Bronchial epithelial cell (primary cell): ENCODE measurements around the gene NKPD1. TPM values are rescaled to one million over a fixed set of nuclear protein-coding genes. Genes with fewer than 3 reads are reported as not detected.

ENCODE experiments used
- DNase-seq: peaks from one replicate; pipeline ENCODE4 v3.0.0-alpha.2; 2010; ENCODE audit warnings: low read depth
- FAIRE-seq: peaks from 2 replicates; lab custom pipeline; 2011; peaks lifted over from hg19 to GRCh38; lab: Jason Lieb, UNC
- H3K27me3 ChIP-seq: 2 replicates; pipeline ENCODE4 v1.5.1; 2011; ENCODE audit warnings: low read length; ENCODE audit not compliant: control insufficient read depth, insufficient read depth
- H3K36me3 ChIP-seq: 2 replicates; pipeline ENCODE4 v1.5.1; 2011; ENCODE audit warnings: low read length; ENCODE audit not compliant: control insufficient read depth, insufficient read depth
- H3K4me3 ChIP-seq: 2 replicates; pipeline ENCODE4 v1.5.1; 2011; ENCODE audit warnings: mild to moderate bottlenecking, low read depth, low read length, control low read depth
- CTCF ChIP-seq: IDR thresholded peaks from 2 replicates; pipeline ENCODE4 v1.5.1; 2011; ENCODE audit warnings: mild to moderate bottlenecking, moderate library complexity, low read length, control low read depth, inconsistent platforms; ENCODE audit not compliant: insufficient read depth, severe bottlenecking
- total RNA-seq: library from RNA; depleted of rRNA; stranded (reverse); fragments of >200 nt; gene quantifications from 2 replicates; pipeline ENCODE4 v1.2.1, GENCODE V29; 2014

NKPD1 gene
- total RNA-seq, 1 donor from 2014 or later, result 0.53 TPM

GRCh38 chr19:45178262-45179071 is 17.7 kb upstream of the NKPD1 start, which contains the start of gene BLOC1S3:
Gene BLOC1S3, plus strand, starts transcription at chr19:45178784. Its CDS starts 513 bp downstream, at chr19:45179297.
- FAIRE-seq (peak; percentile 60), DNase-seq (peak; percentile 100)
- Histone ChIP-seq H3K27me3 (no peaks in the 10 kb centered on the region), H3K36me3 (peaks cover 2% of the 10 kb centered on the region), H3K4me3 (peak within 1 kb of the TSS; percentile 98)
- peak; percentile 50 for TF ChIP-seq CTCF

- Histone ChIP-seq H3K27me3 (no peaks in the 10 kb centered on the region), H3K4me3 (peak within 1 kb of the TSS; percentile 98), H3K36me3 (peaks cover 2% of the 10 kb centered on the region)
- TF ChIP-seq CTCF, result no peak
- DNase-seq, result peak; percentile 92
- no peak for FAIRE-seq
These were observed 17.1 kb upstream of the NKPD1 start, which contains the start of gene TRAPPC6A for GRCh38 chr19:45177817-45178261. Gene TRAPPC6A, minus strand, starts transcription at chr19:45178237. Its CDS starts 19 bp downstream, at chr19:45178218.

GRCh38 chr19:45175515-45176345 is 14.9 kb upstream of the NKPD1 start:
- TF ChIP-seq CTCF, result no peak
- FAIRE-seq (peak; percentile 62), DNase-seq (peak; percentile 67)
- no peaks in the 10 kb centered on the region for H3K27me3 ChIP-seq
- H3K36me3 ChIP-seq, result peaks cover 2% of the 10 kb centered on the region
- no peak overlapping the region for H3K4me3 ChIP-seq

- no peak for TF ChIP-seq CTCF
- no peak overlapping the region for H3K4me3 ChIP-seq
- FAIRE-seq, result peak; percentile 64
- no peaks in the 10 kb centered on the region for H3K27me3 ChIP-seq
- DNase-seq, result no peak
- no peaks in the 10 kb centered on the region for H3K36me3 ChIP-seq
These were observed 13.0 kb upstream of the NKPD1 start for GRCh38 chr19:45173816-45174215.

GRCh38 chr19:45172611-45173208 is 11.9 kb upstream of the NKPD1 start:
- Histone ChIP-seq H3K4me3 (no peak overlapping the region), H3K36me3 (no peaks in the 10 kb centered on the region), H3K27me3 (no peaks in the 10 kb centered on the region)
- FAIRE-seq (no peak), DNase-seq (no peak)
- no peak for TF ChIP-seq CTCF
